CD14-positive monocyte (primary cell): ENCODE measurements around the gene INPP5F. TPM values are rescaled to one million over a fixed set of nuclear protein-coding genes. Genes with fewer than 3 reads are reported as not detected.
A peak's percentile ranks its signal among the peaks of the same experiment; 100 is the strongest.

Experiments used
- DNase-seq, 3 donors: peaks; one replicate each; pipeline ENCODE4 v3.0.0-alpha.2; 2011 to 2022
- H2AFZ ChIP-seq: 2 replicates; pipeline ENCODE4 v1.6.0; 2012; ENCODE audit warnings: mild to moderate bottlenecking, low read depth, low read length, inconsistent platforms; ENCODE audit not compliant: insufficient read depth, poor library complexity, severe bottlenecking
- H3K27ac ChIP-seq, 2 donors: 1 replicate in 1 of 2; 2 replicates in 1 of 2; pipeline ENCODE4 v1.5.1; 2012 to 2013; ENCODE audit warnings: low read length in 2 of 2, control low read depth in 1 of 2, inconsistent platforms in 1 of 2, low read depth in 1 of 2, mild to moderate bottlenecking in 1 of 2
- H3K27me3 ChIP-seq, 2 donors: one replicate each; pipeline versions ENCODE4 v1.6.0 to v1.6.1; 2011 to 2013; ENCODE audit warnings: low read length in 2 of 2; ENCODE audit not compliant: control insufficient read depth in 2 of 2, insufficient read depth in 2 of 2
- H3K36me3 ChIP-seq, 2 donors: replicated peaks in 1 of 2; 1 replicate in 1 of 2; 2 replicates in 1 of 2; pipeline versions ENCODE4 v1.5.1 to v1.6.1; 2012 to 2013; ENCODE audit warnings: low read length in 2 of 2, control low read depth in 1 of 2, inconsistent platforms in 1 of 2, mild to moderate bottlenecking in 1 of 2; ENCODE audit not compliant: insufficient read depth in 2 of 2, control insufficient read depth in 1 of 2
- H3K4me1 ChIP-seq, 2 donors: 1 replicate in 1 of 2; 2 replicates in 1 of 2; pipeline versions ENCODE4 v1.5.1 to v1.6.1; 2012 to 2013; ENCODE audit warnings: low read length in 2 of 2, control low read depth in 1 of 2, inconsistent platforms in 1 of 2, mild to moderate bottlenecking in 1 of 2, moderate library complexity in 1 of 2; ENCODE audit not compliant: insufficient read depth in 2 of 2, control insufficient read depth in 1 of 2
- H3K4me2 ChIP-seq: replicated peaks from 2 replicates; pipeline ENCODE3; 2012; ENCODE audit warnings: low read length, moderate library complexity, mild to moderate bottlenecking; ENCODE audit not compliant: poor library complexity, severe bottlenecking; ENCODE audit errors: extremely low read depth
- H3K4me3 ChIP-seq, 3 experiments: fragments of 200-600 bp in 1 of 3; sonication (generic) in 1 of 3; replicated peaks in 1 of 3; 1 replicate in 2 of 3; 2 replicates in 1 of 3; pipeline ENCODE4 v1.5.1; 2011 to 2013; ENCODE audit warnings: low read length in 3 of 3, mild to moderate bottlenecking in 3 of 3, control low read depth in 2 of 3, low read depth in 2 of 3, inconsistent platforms in 1 of 3, moderate library complexity in 1 of 3
- H3K79me2 ChIP-seq: 2 replicates; pipeline ENCODE4 v1.6.0; 2012; ENCODE audit warnings: mild to moderate bottlenecking, control low read depth, inconsistent platforms, low read length, moderate library complexity; ENCODE audit not compliant: insufficient read depth
- H3K9ac ChIP-seq: 2 replicates; pipeline ENCODE4 v1.6.0; 2017; ENCODE audit warnings: low read length, mild to moderate bottlenecking; ENCODE audit not compliant: insufficient read depth, poor library complexity, severe bottlenecking
- H3K9me3 ChIP-seq, 2 donors: replicated peaks in 1 of 2; 1 replicate in 1 of 2; 2 replicates in 1 of 2; pipeline versions ENCODE4 v1.5.1 to v1.6.1; 2012 to 2013; ENCODE audit warnings: low read length in 2 of 2, control low read depth in 1 of 2; ENCODE audit not compliant: control insufficient read depth in 1 of 2, insufficient read depth in 1 of 2
- H4K20me1 ChIP-seq: 2 replicates; pipeline ENCODE4 v1.6.0; 2012; ENCODE audit warnings: mild to moderate bottlenecking, low read length, control low read depth, moderate library complexity; ENCODE audit not compliant: insufficient read depth
- H3K27ac Mint-ChIP-seq, 7 donors: one replicate each; pipeline ENCODE4 v1.8.0; 2020; ENCODE audit warnings: mild to moderate bottlenecking in 7 of 7, mixed read lengths in 7 of 7, moderate library complexity in 6 of 7, inconsistent platforms in 2 of 7
- H3K27me3 Mint-ChIP-seq, 3 donors: one replicate each; pipeline ENCODE4 v1.8.0; 2021 to 2022; ENCODE audit warnings: low read depth in 3 of 3, mild to moderate bottlenecking in 3 of 3, mixed read lengths in 3 of 3, moderate library complexity in 3 of 3, inconsistent platforms in 1 of 3
- H3K36me3 Mint-ChIP-seq, 2 donors: one replicate each; pipeline ENCODE4 v1.8.0; 2020; ENCODE audit warnings: mixed read lengths in 2 of 2, inconsistent platforms in 1 of 2, mild to moderate bottlenecking in 1 of 2
- H3K4me1 Mint-ChIP-seq: one replicate; pipeline ENCODE4 v1.8.0; 2020; ENCODE audit warnings: mild to moderate bottlenecking, mixed read lengths
- H3K4me3 Mint-ChIP-seq, 2 donors: one replicate each; pipeline ENCODE4 v1.8.0; 2020; ENCODE audit warnings: mild to moderate bottlenecking in 2 of 2, mixed read lengths in 2 of 2, moderate library complexity in 1 of 2
- H3K9me3 Mint-ChIP-seq, 7 donors: one replicate each; pipeline ENCODE4 v1.8.0; 2020 to 2022; ENCODE audit warnings: mixed read lengths in 7 of 7, mild to moderate bottlenecking in 6 of 7, moderate library complexity in 6 of 7, inconsistent platforms in 2 of 7
- WGBS: methylation state at CpG from one replicate; pipeline ENCODE4 v1.1.5; 2013; ENCODE audit warnings: missing lambda C conversion rate; ENCODE audit not compliant: insufficient coverage; 5-methylcytosine and 5-hydroxymethylcytosine counted together
- intact Hi-C, 2 donors: fragments of 100-400 bp; cut with micrococcal nuclease; formaldehyde crosslinking; loops; one replicate each; pipeline versions ENCODE4 v1.15.0 to v1.15.1; 2023
- polyA plus RNA-seq, 3 donors: library from polyadenylated mRNA; depleted of rRNA in 1 of 3; unstranded in 2 of 3; stranded (reverse) in 1 of 3; fragments of 300-500 nt in 2 of 3; fragments of >200 nt in 1 of 3; fragmentation: Illumina TruSeq in 2 of 3; gene quantifications; 1 replicate in 2 of 3; 2 replicates in 1 of 3; pipeline ENCODE4 v1.2.3, GENCODE V29; 2012 to 2021
- TF ChIP-seq, protein P1 (sequence below): fragments of 200-600 bp; IDR thresholded peaks from one replicate; pipeline ENCODE4 v1.8.0; 2022; ENCODE audit warnings: antibody characterized with exemption, mild to moderate bottlenecking

INPP5F gene
- polyA plus RNA-seq, 3 donors = 5.1 to 6.9 (median 5.4) TPM

- Mint-ChIP-seq H3K27me3 (no peaks in the 10 kb centered on the region), H3K27ac (peak overlapping the region in 1 of 7 donors; percentile 34), H3K4me3 (no peak overlapping the region), H3K4me1 (no peaks in the 10 kb centered on the region), H3K9me3 (no peaks in the 10 kb centered on the region), H3K36me3 (peaks cover 78 to 79% of the 10 kb centered on the region in 2 donors)
- H4K20me1 ChIP-seq = peaks cover 17% of the 10 kb centered on the region
- intact Hi-C loops = no loop called here
- H3K4me1 ChIP-seq = no peaks in the 10 kb centered on the region
- DNase-seq = no peak
- no peaks in the 10 kb centered on the region for H3K9me3 ChIP-seq
- peaks cover 71 to 86% of the 10 kb centered on the region in 2 donors for H3K36me3 ChIP-seq
- H3K9ac ChIP-seq = no peak overlapping the region
- no peaks in the 10 kb centered on the region for H3K79me2 ChIP-seq
- H2AFZ ChIP-seq = no peak overlapping the region
- WGBS = no CpG with 5 or more reads among the region's 7 CpGs
- H3K4me2 ChIP-seq = no peak overlapping the region
- H3K4me3 ChIP-seq = no peak overlapping the region
- no peak overlapping the region for H3K27ac ChIP-seq
- H3K27me3 ChIP-seq = no peaks in the 10 kb centered on the region
- TF ChIP-seq, protein P1, sequence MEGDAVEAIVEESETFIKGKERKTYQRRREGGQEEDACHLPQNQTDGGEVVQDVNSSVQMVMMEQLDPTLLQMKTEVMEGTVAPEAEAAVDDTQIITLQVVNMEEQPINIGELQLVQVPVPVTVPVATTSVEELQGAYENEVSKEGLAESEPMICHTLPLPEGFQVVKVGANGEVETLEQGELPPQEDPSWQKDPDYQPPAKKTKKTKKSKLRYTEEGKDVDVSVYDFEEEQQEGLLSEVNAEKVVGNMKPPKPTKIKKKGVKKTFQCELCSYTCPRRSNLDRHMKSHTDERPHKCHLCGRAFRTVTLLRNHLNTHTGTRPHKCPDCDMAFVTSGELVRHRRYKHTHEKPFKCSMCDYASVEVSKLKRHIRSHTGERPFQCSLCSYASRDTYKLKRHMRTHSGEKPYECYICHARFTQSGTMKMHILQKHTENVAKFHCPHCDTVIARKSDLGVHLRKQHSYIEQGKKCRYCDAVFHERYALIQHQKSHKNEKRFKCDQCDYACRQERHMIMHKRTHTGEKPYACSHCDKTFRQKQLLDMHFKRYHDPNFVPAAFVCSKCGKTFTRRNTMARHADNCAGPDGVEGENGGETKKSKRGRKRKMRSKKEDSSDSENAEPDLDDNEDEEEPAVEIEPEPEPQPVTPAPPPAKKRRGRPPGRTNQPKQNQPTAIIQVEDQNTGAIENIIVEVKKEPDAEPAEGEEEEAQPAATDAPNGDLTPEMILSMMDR = no peak
Observed at GRCh38 chr10:119829429-119829828, 103.6 kb downstream of the INPP5F start.

DNA sequence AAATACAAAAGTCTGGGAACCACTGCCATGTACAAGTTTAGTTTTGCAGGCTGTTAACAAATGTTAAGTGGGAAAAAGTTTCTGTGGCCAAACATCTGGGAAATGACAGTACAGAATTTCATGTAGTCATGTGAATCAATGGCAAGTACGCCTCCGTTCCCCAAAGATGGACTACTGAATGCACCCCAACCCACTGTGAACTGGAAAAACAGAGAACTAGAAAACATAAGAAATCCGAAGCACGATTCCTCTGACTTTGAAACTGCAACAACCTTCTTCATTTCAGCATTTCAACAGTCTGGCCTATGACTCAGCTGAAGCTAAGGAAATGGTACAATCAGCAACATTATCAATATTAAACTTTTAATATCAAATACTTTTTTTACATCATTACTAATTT, 105.0 kb downstream of the INPP5F start:
- no peaks in the 10 kb centered on the region for H3K79me2 ChIP-seq
- intact Hi-C loops = no loop called here
- Mint-ChIP-seq H3K4me3 (no peak overlapping the region), H3K4me1 (no peaks in the 10 kb centered on the region), H3K27ac (peak overlapping the region in 1 of 7 donors; percentile 32), H3K9me3 (no peaks in the 10 kb centered on the region), H3K27me3 (no peaks in the 10 kb centered on the region), H3K36me3 (peaks cover 89% of the 10 kb centered on the region in 2 donors)
- H3K27me3 ChIP-seq = no peaks in the 10 kb centered on the region
- TF ChIP-seq, protein P1 = no peak
- H3K9ac ChIP-seq = no peak overlapping the region
- WGBS = 92% methylated on average over 2 of the region's 4 CpGs
- H3K4me3 ChIP-seq = no peak overlapping the region
- no peak overlapping the region for H3K4me2 ChIP-seq
- H3K4me1 ChIP-seq = no peaks in the 10 kb centered on the region
- H3K27ac ChIP-seq = no peak overlapping the region
- H3K36me3 ChIP-seq = peaks cover 85 to 95% of the 10 kb centered on the region in 2 donors
- no peak for DNase-seq
- H2AFZ ChIP-seq = no peak overlapping the region
- no peaks in the 10 kb centered on the region for H3K9me3 ChIP-seq
- peaks cover 25% of the 10 kb centered on the region for H4K20me1 ChIP-seq
